Measurements from ENCODE around the gene ARHGAP1. TPM values are rescaled to one million over a fixed set of nuclear protein-coding genes. Genes with fewer than 3 reads are reported as not detected.
"Not testable (repeated sequence)": the region's sequence is repeated elsewhere in the genome, so short reads cannot be mapped to it uniquely, and the experiment has no call there.

The ARHGAP1 gene
- total RNA-seq, 2 donors from 2014 or later: 88.1 to 117 TPM

DNA sequence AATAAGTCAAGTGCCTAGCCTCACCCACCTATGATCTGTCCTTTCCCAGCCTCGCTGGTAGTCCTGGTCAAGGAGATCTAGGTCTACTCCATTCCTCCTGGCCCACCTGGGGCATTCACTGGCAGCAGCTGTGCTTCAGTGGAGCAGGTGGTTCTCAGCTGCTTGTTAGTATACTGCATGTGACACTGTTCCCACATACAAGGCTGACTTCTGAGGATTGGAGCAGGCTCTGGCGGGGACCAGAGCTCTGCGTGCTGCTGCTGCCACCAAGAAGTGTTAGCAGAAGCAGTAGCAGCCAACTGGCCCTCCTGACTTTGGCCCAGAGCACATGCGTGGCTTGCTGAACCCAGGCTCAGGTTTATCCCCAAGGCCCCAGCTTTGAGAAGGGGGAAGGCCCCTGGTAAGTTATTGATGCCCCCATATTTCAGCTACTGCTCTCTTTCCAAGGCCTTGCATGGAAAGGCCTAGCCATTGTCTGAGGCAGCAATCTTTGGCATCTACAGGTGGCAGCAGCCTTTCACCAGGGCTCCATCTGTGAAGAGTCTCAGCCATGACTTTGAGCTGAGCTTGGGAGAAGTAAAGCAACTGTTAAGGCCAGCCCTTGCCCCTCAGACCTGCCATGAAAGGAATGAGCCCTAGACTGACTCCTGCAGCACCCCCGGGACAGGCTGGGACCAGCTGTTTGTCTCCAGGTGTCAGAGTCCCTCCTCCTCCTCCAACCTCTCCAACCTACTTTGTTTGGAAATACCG is 26.5 kb downstream of the ARHGAP1 start:
- H3K27ac ChIP-seq: peak overlapping the region; percentile 86 to 88
- DNase-seq (ENCODE audit: low spot score): no peak
- TF ChIP-seq CTCF (IDR thresholded peaks at IDR 0.05): no peak
- no peaks in the 10 kb centered on the region for H3K9me3 ChIP-seq
- peaks cover 0 to 58% of the 10 kb centered on the region in 2 donors for H3K4me1 ChIP-seq
- H3K27me3 ChIP-seq: no peaks in the 10 kb centered on the region
- no peak overlapping the region for H3K4me3 ChIP-seq
- peaks cover 70% of the 10 kb centered on the region for H3K36me3 ChIP-seq

DNA sequence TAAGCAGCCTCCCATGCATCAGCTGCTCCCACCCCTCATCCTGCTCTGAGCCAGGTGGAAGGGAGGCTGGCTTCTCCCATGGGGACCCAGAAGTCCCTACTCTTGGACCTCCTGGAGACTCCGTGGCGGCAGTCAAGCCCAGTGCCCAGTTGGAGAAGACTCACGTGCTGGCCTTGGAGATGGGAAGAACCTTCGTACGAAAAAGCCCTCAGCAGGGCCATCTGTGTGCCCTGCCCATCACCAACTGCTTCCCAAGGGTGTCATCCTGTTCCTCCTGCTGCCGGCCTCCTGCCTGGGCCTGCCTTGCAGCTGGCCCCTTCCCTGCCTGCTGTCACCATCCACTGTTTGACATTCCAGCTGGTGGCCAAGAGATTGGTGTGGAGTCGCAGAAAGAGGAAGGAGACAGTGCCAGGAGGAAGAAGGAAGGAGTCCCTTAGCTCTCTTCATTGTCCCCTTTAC is 28.0 kb downstream of the ARHGAP1 start:
- Histone ChIP-seq H3K9me3 (no peaks in the 10 kb centered on the region), H3K4me3 (no peak overlapping the region), H3K36me3 (peaks cover 73% of the 10 kb centered on the region), H3K4me1 (peaks cover 0 to 56% of the 10 kb centered on the region in 2 donors), H3K27me3 (no peaks in the 10 kb centered on the region), H3K27ac (peak overlapping the region; percentile 86 to 88)
- DNase-seq (ENCODE audit: low spot score): no peak
- no peak for TF ChIP-seq CTCF (IDR thresholded peaks at IDR 0.05)

- peaks cover 0 to 57% of the 10 kb centered on the region in 2 donors for H3K4me1 ChIP-seq
- H3K4me3 ChIP-seq: no peak overlapping the region
- no peaks in the 10 kb centered on the region for H3K9me3 ChIP-seq
- H3K27me3 ChIP-seq: no peaks in the 10 kb centered on the region
- TF ChIP-seq CTCF (IDR thresholded peaks at IDR 0.05): no peak
- H3K36me3 ChIP-seq: peaks cover 68% of the 10 kb centered on the region
- no peak for DNase-seq (ENCODE audit: low spot score)
- peak overlapping the region; percentile 86 to 88 for H3K27ac ChIP-seq
These were observed 28.5 kb downstream of the ARHGAP1 start for GRCh38 chr11:46671958-46672315.

GRCh38 chr11:46670521-46670920 is 29.9 kb downstream of the ARHGAP1 start:
- H3K27ac ChIP-seq: peak overlapping the region in 1 of 2 donors; percentile 10
- H3K4me1 ChIP-seq: peaks cover 0 to 55% of the 10 kb centered on the region in 2 donors
- H3K9me3 ChIP-seq; DNase-seq (ENCODE audit: low spot score); H3K27me3 ChIP-seq; H3K4me3 ChIP-seq: not testable (repeated sequence)
- peaks cover 66% of the 10 kb centered on the region for H3K36me3 ChIP-seq

DNA sequence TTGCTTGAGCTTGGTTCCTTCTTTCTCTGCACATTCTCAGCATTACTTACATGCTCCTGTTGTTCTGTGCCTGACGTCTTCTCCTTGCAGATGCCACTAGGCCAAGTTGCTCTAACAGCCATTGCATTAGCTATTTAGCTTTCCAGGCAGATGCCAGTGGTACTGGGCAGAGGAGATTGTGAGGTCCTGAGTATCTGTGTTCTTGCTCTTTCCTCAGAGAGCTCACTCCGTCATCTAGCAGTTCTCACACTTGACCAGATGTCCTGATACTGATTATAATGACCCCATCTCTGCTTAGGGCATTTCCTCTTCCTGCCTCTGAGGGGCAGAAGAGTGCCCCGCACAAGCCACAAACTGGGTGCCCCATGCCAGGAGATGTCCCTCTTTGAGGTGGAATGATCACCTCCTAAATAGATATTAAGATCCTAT is 30.7 kb downstream of the ARHGAP1 start:
- H3K36me3 ChIP-seq: peaks cover 74% of the 10 kb centered on the region
- TF ChIP-seq CTCF (IDR thresholded peaks at IDR 0.05): peak in 1 of 2 donors; percentile 47
- DNase-seq (ENCODE audit: low spot score): no peak
- peaks cover 0 to 55% of the 10 kb centered on the region in 2 donors for H3K4me1 ChIP-seq
- no peaks in the 10 kb centered on the region for H3K27me3 ChIP-seq
- H3K27ac ChIP-seq: peak overlapping the region in 1 of 2 donors; percentile 22
- no peak overlapping the region for H3K4me3 ChIP-seq
- H3K9me3 ChIP-seq: no peaks in the 10 kb centered on the region

DNA sequence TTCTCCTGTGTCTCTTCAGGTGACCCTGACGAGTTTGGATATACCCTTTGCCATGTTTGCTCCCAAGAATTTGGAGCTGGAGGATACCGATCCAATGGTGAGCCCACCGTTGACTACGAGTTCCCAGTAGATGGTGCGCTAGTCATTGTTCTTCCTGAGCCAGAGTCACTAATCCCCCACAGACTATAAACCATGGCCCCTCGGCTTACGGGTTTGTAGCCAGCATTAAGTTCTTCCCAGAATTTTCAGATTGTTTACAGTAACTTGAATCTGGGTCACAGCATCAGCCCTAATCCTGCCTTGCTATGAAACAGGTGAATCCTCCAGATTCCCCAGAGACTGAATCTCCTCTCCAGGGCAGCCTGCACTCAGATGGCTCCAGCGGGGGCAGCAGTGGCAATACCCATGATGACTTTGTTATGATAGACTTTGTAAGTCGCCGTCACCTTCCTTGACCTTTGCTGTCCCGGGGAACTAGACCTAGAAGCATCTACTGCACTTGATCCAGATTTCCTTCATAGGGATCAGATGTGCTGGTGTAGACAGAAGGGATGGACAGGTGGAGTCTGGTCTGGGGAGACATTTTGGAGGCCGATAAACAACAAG is 31.8 kb downstream of the ARHGAP1 start:
- Histone ChIP-seq H3K27me3 (no peaks in the 10 kb centered on the region), H3K4me3 (no peak overlapping the region), H3K36me3 (peaks cover 73% of the 10 kb centered on the region), H3K27ac (peak overlapping the region in 1 of 2 donors; percentile 82), H3K9me3 (no peaks in the 10 kb centered on the region), H3K4me1 (peaks cover 0 to 55% of the 10 kb centered on the region in 2 donors)
- no peak for DNase-seq (ENCODE audit: low spot score)
- TF ChIP-seq CTCF (IDR thresholded peaks at IDR 0.05): no peak

All from right atrium auricular region (tissue), 2 donors.